Stimulated activated CD8-positive, alpha-beta memory T cell treated with anti-CD3 and anti-CD28 coated beads, Interleukin-4, amount 100 ng/mL, for 4 hours (primary cell): Measurements from ENCODE around the gene WFIKKN2.
A peak's percentile ranks its signal among the peaks of the same experiment; 100 is the strongest.

Source experiments
- DNase-seq, 2 donors: peaks; one replicate each; pipeline ENCODE4 v3.0.0-alpha.2; 2020; ENCODE audit warnings: low read depth in 2 of 2, low spot score in 1 of 2

The WFIKKN2 gene

GRCh38 chr17:50808413-50808812, 27.0 kb upstream of the WFIKKN2 start:
- no peak for DNase-seq

DNA sequence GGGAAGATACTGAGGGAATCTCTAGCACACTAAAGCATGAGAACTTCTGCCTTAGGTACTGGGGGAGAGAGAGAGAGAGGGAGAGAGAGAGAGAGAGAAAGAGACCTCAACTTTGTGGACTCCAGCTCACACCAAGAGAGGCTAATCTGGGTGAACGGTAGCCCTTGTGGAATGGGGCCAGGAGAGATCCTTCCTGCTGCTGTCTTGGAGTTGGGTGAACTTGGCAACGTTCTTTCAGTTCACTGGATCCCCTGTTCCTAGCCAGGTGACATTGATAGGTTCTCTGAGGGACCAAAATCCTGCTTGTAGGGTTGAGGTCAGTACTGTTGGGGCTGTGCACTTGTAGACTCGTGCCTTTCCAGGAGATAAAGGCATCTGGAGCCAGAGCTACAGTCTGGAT, 26.5 kb upstream of the WFIKKN2 start:
- no peak for DNase-seq

- DNase-seq: no peak
Measured at GRCh38 chr17:50813583-50813982, 21.8 kb upstream of the WFIKKN2 start.

DNA sequence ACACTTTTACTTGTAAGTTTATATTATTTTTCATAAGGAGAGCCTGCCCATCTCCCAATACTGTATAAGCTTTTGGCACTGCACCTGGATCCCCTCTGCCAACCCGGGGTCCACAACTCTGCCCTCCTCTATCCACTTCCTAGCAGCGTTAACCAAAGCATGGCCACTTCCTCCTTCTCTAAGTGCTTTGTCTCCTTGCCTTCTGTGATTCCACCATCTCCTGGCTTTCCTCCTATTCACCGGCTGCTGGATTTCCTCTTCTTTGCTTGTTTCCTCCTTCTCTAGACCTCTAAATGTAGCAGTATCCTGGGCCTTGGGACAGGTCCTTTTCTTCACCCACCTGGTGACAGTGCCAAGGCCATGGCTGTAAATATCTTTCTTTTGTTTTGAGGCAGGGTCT, 20.0 kb upstream of the WFIKKN2 start:
- DNase-seq: no peak

DNA sequence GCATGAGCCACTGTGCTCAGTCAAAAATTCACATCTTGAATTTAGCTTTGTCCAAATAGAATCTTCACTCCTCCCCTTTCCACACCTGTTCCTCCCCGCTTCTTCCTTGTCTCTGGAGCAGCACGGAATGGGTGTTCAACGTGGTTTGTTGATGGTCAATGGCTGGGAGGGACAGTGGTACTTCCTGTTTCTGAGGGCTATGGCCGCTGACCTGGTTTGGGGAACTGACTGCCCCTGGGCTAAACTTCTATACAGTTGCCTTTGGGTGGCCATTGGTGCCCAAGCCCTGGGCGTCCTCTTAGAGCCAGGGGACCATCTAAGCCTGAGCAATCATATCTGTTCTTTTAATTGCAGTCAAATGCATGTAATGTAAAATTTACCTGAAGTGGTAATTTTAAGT, 19.1 kb upstream of the WFIKKN2 start:
- DNase-seq: no peak

DNA sequence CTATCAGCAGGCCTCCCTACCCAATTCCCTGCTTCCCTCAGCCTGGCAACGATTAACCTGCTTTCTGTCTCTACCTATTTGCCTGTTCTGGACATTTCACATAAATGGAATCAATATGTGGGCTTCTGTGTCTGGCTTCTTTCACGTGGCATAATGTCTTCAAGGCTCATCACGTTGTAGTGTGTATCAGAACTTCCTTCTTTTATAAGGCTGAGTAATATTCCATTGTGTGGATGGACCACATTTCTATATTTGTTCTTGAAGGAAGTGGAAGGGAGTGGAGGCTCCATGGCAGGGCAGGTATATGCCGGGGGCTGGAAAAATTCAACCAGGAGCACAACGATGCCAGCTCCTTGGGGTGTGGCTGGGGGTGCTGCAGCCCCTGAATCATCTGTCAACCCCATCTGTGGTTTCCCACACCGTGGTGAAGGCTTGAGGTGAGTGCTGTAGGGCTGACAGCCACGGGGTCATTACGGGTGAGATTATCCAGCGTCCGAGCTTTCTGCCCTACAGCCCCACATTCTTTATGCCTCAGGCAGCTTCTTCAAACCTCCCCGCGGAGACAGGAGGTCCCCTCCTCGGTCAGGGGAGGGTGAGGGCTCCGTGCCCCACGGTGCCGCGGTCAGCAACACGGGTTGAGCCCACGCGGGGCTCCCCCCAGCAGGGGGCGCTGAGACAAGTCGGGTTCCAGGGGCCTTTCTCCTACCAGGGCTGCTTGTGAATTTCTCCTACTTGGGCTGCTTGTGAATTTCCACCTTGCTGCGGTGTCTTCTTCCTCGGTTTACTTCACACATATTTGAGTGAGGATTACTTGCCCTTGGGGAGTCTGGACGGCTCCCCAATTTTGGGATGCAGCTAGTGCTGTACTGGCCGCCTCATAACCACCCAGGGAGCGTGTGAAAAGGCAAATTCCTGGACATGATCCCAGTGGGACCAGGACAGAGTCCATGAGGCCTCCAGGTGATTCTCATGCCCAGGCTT, 18.3 kb upstream of the WFIKKN2 start:
- DNase-seq: peak; percentile 13 to 18

DNA sequence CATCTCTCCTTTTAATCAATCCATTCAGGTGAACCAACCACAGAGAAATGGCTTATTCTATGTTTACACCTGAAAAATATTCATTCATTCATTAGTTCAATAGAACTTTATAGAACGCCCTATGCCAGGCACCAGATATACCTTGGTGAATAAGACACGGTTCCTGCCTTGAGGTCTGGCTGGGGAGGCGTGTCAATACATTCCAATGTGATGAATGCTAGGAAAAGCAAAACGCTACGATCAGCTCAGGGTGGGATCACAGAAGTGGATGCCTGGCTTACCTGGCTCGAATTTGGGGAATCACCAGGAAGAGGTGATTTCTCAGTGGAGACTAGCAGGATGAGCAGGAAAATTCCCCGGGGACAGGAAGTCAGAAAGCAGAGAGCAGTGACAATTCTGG, 17.5 kb upstream of the WFIKKN2 start:
- DNase-seq: no peak

DNA sequence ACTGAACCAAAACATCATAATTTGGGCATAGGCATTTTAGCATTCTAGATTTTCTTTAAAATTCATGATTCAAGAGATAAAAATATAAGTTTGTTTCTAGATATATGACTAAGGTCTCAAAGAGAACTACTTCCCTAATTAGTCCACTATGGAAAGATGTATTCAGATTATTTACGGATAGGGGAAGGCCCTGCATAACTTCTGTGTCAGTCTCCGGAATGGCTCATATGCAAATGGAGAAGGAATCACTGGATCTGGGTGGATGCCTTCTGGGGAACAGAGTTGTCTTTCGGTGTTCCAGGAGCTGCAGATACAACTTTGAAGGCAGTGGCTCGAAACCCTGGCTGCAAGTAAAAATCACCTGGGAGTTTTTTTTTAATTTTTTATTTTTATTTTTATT, 17.1 kb upstream of the WFIKKN2 start:
- no peak for DNase-seq

GRCh38 chr17:50818921-50819657, 16.3 kb upstream of the WFIKKN2 start:
- DNase-seq: no peak

- DNase-seq: no peak
Measured at GRCh38 chr17:50820651-50821050, 14.7 kb upstream of the WFIKKN2 start.

GRCh38 chr17:50822550-50822949, 12.8 kb upstream of the WFIKKN2 start:
- no peak for DNase-seq

GRCh38 chr17:50824429-50824828, 11.0 kb upstream of the WFIKKN2 start:
- DNase-seq: no peak

GRCh38 chr17:50825188-50825587, 10.2 kb upstream of the WFIKKN2 start:
- DNase-seq: no peak

DNA sequence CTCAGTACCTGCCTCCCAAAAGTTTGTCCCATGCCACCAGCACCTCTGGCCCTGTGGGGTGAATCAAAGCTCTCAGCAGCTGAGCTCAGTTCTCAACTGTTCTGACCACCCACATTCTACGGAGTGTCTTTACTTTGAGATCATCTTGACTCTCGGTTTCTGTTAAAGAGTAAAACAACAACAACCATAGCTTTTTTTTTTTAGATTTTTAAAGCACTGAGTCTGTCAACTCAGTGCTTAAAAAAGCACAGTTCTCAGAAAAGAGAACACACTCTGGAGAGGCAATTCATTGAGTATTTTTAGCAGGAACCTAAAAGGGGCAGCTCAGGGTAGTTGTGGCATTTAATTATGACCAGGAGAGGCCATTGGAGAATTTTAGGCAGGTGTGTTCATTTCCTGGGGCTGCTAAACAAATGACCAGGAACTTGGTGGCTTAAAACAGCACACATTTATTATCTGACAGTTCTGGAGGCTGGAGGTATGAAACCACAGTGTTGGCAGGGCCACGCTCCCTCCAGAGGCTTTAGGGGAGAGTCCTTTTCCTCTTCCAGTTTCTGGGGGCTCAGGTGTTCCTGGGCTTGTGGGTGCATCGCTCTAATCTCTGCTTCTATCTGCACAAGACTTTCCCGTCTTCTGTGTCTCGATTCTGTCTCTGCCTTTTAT, 6.7 kb upstream of the WFIKKN2 start:
- no peak for DNase-seq

DNA sequence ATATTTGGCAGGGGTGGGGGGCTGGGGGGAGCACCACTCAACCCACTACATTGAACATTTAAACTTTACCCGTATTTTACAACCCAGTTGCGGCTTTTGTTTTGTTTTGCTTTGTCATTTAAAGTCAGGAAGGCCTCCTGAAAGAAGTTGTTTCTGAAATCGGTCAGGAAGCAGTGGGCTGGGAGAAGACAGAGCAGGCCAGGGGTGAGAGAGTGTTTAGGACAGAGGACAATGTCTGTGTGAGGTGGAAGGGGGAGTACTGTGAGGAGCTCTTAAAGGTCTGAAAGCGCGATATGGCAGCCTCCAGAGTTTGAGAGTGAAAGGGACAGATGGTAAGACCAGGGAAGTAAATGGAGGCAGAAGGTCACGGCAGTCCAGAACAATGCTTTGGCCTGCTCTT, 6.1 kb upstream of the WFIKKN2 start:
- DNase-seq: no peak

DNA sequence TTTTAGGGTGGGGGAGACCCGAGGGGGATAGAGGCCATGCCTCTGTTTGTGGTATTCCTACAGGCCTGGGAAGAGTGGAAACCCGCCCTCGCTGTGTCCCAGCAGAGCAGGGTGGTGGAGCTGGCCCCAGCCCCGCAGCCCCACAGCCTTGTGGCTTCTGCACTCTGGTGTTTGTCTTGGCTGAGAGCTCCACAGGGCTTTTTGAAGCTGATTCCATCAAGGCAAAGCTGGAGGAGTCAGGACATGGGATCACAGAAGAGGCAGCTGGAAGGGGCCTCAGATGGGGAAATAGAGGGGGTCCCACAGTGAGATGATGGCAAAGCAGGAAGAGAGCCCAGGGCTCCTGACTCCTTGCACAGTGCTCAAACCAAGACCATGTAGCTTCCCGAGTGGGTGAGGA, 5.0 kb upstream of the WFIKKN2 start:
- no peak for DNase-seq

GRCh38 chr17:50830994-50831393, 4.4 kb upstream of the WFIKKN2 start:
- DNase-seq: no peak

- DNase-seq: no peak
Measured at GRCh38 chr17:50831471-50831928, 3.9 kb upstream of the WFIKKN2 start.

DNA sequence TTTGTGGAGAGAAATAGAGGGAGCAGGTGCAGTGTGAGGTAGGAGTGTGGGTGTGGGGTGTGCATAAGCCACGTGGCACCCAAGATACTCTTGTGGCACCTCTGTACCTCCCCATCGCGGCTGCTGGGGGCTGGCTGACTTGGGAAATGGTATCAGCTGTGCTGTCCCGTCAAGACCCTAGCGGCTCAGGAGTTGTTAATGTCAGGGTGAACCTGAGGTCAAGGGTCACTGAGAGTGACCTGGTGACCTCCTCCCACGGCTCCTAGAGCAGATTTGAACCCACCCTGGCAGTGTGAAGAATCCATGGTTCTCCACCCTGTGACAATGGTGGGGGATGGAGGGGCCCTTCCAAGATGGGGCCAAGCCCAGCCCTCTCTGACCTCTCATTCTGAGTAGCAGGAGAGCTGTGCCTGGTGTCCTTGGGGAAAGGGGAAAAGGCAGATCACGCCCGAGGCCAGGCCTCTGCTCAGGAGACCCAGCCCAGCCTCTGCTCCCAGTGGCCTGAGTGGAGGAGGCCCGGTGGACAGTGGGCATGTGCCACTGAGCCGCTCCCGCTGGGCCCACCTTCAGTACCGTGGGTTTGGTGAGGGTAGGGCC, 3.0 kb upstream of the WFIKKN2 start:
- DNase-seq: no peak

DNA sequence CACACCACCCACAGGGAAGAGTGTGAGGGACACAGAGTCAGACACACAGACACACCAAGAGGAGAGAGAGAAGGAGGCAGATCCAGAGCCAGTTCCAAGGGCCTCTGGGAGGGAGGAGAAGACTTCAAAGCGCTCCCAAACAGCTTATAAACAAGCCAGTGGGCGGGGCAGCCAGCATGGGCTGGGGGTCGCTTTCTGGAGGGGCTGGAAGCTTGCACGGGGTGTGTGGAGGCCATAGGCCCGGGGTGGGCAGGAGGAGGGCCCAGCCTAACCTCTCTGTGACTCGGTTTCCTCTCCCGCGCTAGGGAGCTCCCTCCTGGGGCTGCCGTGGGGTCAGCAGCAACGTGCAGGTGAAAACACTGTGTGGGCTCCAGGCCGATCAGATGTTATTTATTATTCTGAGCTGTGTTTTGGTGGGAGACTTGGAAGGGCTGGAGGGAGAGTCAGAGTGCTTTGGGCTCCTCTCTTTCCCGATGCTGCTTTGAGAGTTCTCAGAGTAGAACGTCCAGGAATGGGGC, 2.5 kb upstream of the WFIKKN2 start:
- no peak for DNase-seq
